Measurements from ENCODE around the gene ADAMTS19.

DNA sequence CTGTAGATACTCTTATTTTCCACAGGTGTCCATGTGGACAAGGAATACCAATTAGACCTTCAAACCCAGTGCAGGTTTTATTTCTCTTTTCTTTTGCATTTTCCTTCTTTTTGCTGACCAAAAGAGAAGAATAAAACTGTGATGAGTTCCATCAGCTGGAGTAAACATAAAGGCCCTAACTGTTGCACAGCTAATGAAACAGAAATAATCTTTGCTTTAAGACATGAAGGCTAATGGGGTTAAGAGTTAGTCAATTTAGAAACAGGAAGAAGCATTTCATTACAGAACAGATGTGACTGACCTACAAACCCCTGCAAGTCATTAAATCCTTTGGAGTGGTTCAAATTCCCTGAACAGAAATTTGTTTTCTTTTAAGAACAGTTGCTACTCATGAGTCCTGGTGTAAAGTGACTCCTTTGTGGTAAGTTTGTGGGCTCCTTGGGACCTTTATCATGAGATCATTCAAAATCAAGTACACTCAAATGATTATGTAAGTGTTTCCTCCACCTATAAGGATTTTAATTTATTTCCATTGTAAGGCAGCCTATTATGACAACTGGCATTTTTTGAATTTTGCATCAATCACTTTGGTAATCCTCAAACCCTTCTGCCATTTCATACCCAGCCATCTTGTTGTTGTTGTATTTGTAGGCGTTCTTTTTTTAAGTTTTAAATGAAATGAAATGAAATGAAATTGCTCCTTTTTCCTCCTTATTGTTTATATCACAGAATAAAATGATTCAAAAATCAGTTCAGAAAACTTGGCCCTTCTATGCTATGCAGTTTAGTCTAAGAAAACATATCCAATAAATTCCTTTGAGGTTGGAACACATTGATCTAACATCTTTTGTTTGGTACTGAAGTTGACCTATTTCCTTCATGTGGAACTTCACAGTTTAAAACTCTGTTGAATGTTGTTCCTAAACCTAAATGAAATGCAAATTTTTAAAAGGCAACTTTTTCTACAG lies 289.1 kb downstream of the ADAMTS19 start:
- TF ChIP-seq GABPA (IDR thresholded peaks at IDR 0.05; ENCODE audit: low read depth) (no peak), POLR2AphosphoS5 (IDR thresholded peaks at IDR 0.05; ENCODE audit: low read depth) (no peak)
- TF ChIP-seq, protein P1, sequence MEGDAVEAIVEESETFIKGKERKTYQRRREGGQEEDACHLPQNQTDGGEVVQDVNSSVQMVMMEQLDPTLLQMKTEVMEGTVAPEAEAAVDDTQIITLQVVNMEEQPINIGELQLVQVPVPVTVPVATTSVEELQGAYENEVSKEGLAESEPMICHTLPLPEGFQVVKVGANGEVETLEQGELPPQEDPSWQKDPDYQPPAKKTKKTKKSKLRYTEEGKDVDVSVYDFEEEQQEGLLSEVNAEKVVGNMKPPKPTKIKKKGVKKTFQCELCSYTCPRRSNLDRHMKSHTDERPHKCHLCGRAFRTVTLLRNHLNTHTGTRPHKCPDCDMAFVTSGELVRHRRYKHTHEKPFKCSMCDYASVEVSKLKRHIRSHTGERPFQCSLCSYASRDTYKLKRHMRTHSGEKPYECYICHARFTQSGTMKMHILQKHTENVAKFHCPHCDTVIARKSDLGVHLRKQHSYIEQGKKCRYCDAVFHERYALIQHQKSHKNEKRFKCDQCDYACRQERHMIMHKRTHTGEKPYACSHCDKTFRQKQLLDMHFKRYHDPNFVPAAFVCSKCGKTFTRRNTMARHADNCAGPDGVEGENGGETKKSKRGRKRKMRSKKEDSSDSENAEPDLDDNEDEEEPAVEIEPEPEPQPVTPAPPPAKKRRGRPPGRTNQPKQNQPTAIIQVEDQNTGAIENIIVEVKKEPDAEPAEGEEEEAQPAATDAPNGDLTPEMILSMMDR (IDR thresholded peaks at IDR 0.05; ENCODE audit: insufficient read depth, low read length) = no peak
